Kidney (tissue), 14 donors: ENCODE results near the gene CRIP1. TPM values are rescaled to one million over a fixed set of nuclear protein-coding genes. Genes with fewer than 3 reads are reported as not detected.

Experiments
- DNase-seq, 5 donors: peaks; one replicate each; pipeline ENCODE4 v3.0.0-alpha.2; 2013 to 2020
- FAIRE-seq: peaks from 2 replicates; lab custom pipeline; 2012; peaks lifted over from hg19 to GRCh38; lab: Jason Lieb, UNC
- H3K27ac ChIP-seq, 2 donors: one replicate each; pipeline ENCODE4 v1.7.0; 2013; ENCODE audit warnings: low read depth in 2 of 2, low read length in 2 of 2, inconsistent platforms in 1 of 2
- H3K27me3 ChIP-seq: one replicate; pipeline ENCODE4 v1.7.1; 2013; ENCODE audit warnings: low read length, inconsistent platforms; ENCODE audit not compliant: control insufficient read depth, insufficient read depth
- H3K36me3 ChIP-seq, 3 donors: one replicate each; pipeline versions ENCODE4 v1.7.0 to v1.7.1; 2013; ENCODE audit warnings: low read length in 3 of 3, control low read depth in 1 of 3, inconsistent platforms in 1 of 3; ENCODE audit not compliant: insufficient read depth in 3 of 3, control insufficient read depth in 2 of 3
- H3K4me1 ChIP-seq, 3 donors: one replicate each; pipeline versions ENCODE4 v1.7.0 to v1.7.1; 2013; ENCODE audit warnings: low read length in 3 of 3, inconsistent platforms in 1 of 3, low read depth in 1 of 3; ENCODE audit not compliant: control insufficient read depth in 2 of 3, insufficient read depth in 2 of 3
- H3K4me3 ChIP-seq, 3 donors: one replicate each; pipeline versions ENCODE4 v1.7.0 to v1.8.1; 2013; ENCODE audit warnings: low read length in 3 of 3, control low read depth in 1 of 3, inconsistent platforms in 1 of 3
- H3K9ac ChIP-seq, 3 donors: one replicate each; pipeline versions ENCODE4 v1.7.0 to v1.7.1; 2013; ENCODE audit warnings: low read length in 3 of 3, control low read depth in 1 of 3, inconsistent platforms in 1 of 3
- H3K9me3 ChIP-seq, 3 donors: one replicate each; pipeline versions ENCODE4 v1.7.0 to v1.7.1; 2013; ENCODE audit warnings: low read length in 3 of 3, control low read depth in 1 of 3, inconsistent platforms in 1 of 3; ENCODE audit not compliant: control insufficient read depth in 2 of 3, insufficient read depth in 1 of 3
- CTCF ChIP-seq: IDR thresholded peaks from 3 replicates; pipeline ENCODE4 v1.5.1; 2012; ENCODE audit warnings: mild to moderate bottlenecking, moderate library complexity, borderline replicate concordance; ENCODE audit not compliant: insufficient read depth; ENCODE audit errors: extremely low read depth
- intact Hi-C: fragments of 100-400 bp; cut with DNase I; formaldehyde crosslinking; loops from one replicate; pipeline ENCODE4 v1.11.1; 2022
- polyA plus RNA-seq: library from polyadenylated mRNA; stranded (reverse); fragments of 350-450 nt; fragmentation: Illumina TruSeq; extraction: RNeasy Lipid Tissue Mini Kit (QIAGEN cat#74804); gene quantifications from one replicate; pipeline ENCODE4 v1.2.3, GENCODE V29; 2014; ENCODE audit warnings: low read depth, low replicate concordance; ENCODE audit not compliant: insufficient read depth
- total RNA-seq: library from RNA; stranded (reverse); fragmentation: NEBNext Ultra II Directional; extraction: Animal tissue kit (Norgen Biotek cat#: 25700); gene quantifications from one replicate; pipeline ENCODE4 v1.2.1, GENCODE V29; 2021
- donor health status: control.
- donor health status: control.
- donor health status: control.
- donor health status: control.
- donor health status: control.
- donor health status: DM: yes; HTN: yes; CAD: no.
- donor health status: Normal renal cell carcinoma (clear cell type).

The CRIP1 gene
- total and polyA plus RNA-seq, 2 donors from 2014 or later = 272 to 381 TPM

- Histone ChIP-seq H3K9me3 (no peaks in the 10 kb centered on the region), H3K36me3 (no peaks in the 10 kb centered on the region), H3K4me3 (peak overlapping the region in 2 of 3 donors; percentile 18 to 46), H3K27me3 (no peaks in the 10 kb centered on the region), H3K4me1 (peaks cover 0 to 15% (median 0%) of the 10 kb centered on the region in 3 donors), H3K9ac (peak overlapping the region in 1 of 3 donors; percentile 3), H3K27ac (no peak overlapping the region)
- intact Hi-C loops = no loop called here
- no peak for TF ChIP-seq CTCF
- FAIRE-seq (no peak), DNase-seq (peak in 3 of 5 donors; percentile 29 to 81 (median 80))
These were observed 40.2 kb downstream of the CRIP1 start for GRCh38 chr14:105526776-105527380.

- peak overlapping the region in 1 of 3 donors; percentile 3 for H3K9ac ChIP-seq
- no peaks in the 10 kb centered on the region for H3K27me3 ChIP-seq
- TF ChIP-seq CTCF = no peak
- intact Hi-C loops = no loop called here
- no peaks in the 10 kb centered on the region for H3K9me3 ChIP-seq
- no peak for FAIRE-seq
- H3K4me3 ChIP-seq = peak overlapping the region in 1 of 3 donors; percentile 46
- peak; percentile 46 to 85 (median 58) for DNase-seq
- peaks cover 0 to 15% (median 0%) of the 10 kb centered on the region in 3 donors for H3K4me1 ChIP-seq
- H3K27ac ChIP-seq = no peak overlapping the region
- H3K36me3 ChIP-seq = no peaks in the 10 kb centered on the region
These were observed 40.7 kb downstream of the CRIP1 start for GRCh38 chr14:105527381-105527825.

- Histone ChIP-seq H3K9ac (peak overlapping the region in 1 of 3 donors; percentile 19), H3K27ac (no peak overlapping the region), H3K27me3 (no peaks in the 10 kb centered on the region), H3K9me3 (no peaks in the 10 kb centered on the region), H3K4me3 (peak overlapping the region in 2 of 3 donors; percentile 3 to 55), H3K36me3 (no peaks in the 10 kb centered on the region), H3K4me1 (peaks cover 0 to 15% (median 0%) of the 10 kb centered on the region in 3 donors)
- DNase-seq (peak; percentile 81 to 90 (median 85)), FAIRE-seq (no peak)
- peak; percentile 94 for TF ChIP-seq CTCF
- intact Hi-C loops = no loop called here
These were observed 41.3 kb downstream of the CRIP1 start for GRCh38 chr14:105527826-105528585.
